Effector CD4-positive, alpha-beta T cell (primary cell): ENCODE data around the gene FMOD. TPM values are rescaled to one million over a fixed set of nuclear protein-coding genes. Genes with fewer than 3 reads are reported as not detected.

Experiments used
- DNase-seq: peaks from one replicate; pipeline ENCODE4 v3.0.0-alpha.2; 2020
- total RNA-seq: gene quantifications from one replicate; lab custom pipeline; 2026; lab: John Stamatoyannopoulos, UW

The FMOD gene
- not detected for total RNA-seq

DNA sequence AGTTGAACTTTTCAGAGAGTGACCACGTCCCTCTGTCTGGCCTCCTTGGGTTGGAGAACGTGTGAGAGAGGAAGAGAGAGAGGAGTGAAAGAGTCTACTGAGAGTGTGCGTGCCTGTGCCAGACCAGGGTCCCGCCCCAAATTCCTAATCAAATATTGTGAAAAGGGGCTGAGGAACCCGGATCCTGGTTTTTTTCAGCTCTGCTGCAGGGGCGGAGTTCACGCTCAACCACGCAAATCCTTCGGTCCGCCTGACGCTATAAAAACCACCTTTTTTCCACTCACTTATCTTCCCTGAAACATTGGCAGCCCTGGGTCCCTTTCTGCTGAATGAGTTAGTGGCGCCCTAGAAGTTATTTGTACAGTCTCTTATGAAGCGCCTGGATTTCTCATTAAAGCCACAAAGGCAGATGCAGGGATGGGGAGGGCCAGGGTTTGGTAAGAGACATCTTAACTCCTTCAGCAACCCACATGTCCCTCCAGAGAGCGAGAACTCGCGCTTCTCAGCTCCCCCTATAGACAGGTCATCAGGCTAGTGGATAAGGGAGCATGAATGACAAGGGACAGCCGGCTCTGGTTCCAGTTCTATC, at the start of gene FMOD:
Gene FMOD, minus strand, starts transcription at position 86 of the 589 bp plus-strand sequence. CDS start 2,852 bp downstream, outside the sequence.
- no peak for DNase-seq

DNA sequence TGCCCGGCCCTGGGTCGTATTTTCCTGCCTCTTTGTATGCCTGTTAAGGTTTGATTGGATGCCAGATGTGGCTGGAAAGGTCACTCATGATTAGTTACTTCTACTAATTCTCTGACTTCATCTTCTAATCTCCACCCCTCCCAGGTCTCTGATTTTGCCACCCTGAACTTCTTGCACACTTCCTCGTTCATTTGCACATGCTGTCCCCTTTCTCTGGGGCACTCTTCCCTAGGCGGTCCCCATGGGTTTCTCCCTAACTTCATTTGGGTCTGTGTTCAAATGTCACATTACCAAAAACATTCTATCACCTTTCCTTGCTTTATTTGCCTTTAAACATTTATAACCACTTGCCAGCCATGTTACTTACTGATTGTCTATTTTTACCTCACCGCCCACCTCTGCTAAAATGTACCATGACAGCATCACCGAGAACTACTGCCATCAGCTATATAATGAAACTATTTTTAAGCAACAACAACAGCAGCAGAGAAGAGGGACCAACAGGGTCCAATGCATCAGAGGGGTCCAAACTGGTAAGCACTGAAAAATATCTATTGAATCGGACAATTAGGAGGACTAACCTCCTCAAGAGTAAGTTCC, 45.8 kb upstream of the FMOD start:
- DNase-seq = no peak

DNA sequence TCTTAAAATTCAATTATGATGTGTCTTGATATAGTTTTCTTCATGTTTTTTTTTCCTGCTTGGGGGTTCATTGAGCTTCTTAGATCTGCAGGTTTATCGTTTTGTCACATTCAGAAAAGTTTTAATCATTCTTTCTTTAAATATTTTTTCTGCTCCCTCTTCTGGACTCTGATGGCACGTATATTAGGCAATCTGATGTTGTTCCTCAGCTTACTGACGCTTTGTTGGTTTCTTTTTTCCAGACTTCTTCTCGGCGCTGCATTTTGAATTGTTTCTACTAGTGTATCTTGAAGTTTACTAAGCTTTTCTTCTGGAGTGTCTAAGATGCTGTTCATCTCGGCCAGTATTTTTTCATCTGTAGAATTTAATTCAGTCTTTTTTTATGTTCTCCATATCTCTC, 44.8 kb upstream of the FMOD start:
- DNase-seq = no peak

DNA sequence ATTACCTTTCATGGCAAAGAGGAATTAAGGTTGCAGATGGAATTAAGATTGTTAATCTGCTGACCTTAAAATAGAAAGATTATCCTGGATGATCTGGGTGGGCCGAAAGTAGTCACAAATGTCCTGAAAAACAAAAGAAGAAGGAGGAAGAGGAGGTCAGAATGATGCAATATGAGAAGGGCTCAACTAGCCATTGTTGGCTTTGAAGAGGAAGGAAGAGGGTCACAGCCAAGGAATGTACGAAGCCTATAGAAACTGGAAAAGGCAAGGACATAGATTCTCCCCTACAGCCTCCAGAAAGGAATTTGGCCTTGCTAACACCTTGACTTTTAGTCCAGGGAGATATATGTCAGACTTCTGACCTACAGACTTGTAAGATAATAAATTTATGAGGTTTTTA, 39.4 kb upstream of the FMOD start:
- DNase-seq = no peak

DNA sequence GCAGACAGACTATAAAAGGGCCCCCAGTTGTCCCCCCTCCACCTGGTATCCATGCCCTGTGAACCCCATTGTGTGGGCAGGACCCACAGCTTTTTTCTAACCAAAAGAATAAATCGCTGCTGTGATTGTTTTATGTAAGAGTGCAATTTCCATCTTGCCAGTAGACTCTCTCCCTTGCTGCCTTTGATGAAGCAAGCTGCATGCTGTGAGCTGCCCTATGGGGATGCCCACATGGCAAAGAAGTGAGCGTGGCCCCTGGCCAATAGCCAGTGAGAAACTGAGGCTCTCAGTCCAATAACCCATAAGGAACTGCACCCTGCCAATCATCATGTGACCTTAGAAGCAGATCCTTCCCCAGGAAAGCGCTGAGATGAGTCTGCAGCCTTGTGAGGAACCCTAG, 37.8 kb upstream of the FMOD start:
- no peak for DNase-seq

DNA sequence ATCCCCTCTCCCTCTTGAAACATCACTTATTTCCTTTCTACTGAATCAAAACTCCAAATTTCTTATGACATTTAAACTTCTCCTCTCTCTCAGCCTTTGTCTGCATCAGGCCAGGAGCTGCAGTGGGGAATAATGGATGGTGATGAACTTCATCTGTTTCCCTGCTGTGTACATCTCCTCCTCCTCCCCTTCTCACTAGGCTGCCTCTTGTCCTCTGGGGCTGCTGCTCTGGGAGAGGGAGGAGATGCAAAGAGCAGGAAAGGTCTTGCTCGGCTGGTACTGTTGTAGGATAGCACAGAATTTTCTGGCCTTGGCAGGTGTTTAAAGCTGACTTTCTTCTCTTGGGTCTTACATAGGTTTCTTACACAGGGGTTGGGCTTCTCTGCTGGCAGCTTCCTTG, 31.1 kb upstream of the FMOD start:
- DNase-seq = no peak

DNA sequence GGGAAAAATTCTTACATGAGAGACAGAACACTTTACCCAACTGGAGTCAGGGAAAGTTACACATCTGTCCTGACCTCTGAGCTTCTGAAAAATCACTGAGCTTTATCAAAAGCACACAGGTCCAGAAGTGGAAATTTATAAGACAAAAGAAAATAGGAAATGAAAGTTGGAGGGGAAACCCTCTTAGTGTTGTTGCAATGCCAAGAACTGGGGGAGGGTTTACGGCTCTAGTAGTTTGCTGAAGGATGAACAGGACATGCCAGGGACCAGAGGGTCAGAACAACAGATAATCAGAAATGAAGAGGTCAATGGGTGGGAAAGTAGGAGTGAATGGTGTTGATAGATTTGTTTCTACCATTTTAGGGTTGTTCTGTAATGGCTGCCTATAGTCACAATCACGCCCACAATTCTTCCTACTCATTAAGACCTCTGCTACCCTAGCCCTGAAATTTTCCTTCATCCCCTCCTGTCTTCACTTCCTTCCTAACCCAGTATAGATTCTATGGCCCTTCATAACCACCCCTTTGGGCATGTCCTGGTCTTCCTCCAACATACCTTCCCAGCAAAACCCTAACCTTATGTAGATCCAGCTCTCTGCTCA, 30.3 kb upstream of the FMOD start:
- DNase-seq = no peak

DNA sequence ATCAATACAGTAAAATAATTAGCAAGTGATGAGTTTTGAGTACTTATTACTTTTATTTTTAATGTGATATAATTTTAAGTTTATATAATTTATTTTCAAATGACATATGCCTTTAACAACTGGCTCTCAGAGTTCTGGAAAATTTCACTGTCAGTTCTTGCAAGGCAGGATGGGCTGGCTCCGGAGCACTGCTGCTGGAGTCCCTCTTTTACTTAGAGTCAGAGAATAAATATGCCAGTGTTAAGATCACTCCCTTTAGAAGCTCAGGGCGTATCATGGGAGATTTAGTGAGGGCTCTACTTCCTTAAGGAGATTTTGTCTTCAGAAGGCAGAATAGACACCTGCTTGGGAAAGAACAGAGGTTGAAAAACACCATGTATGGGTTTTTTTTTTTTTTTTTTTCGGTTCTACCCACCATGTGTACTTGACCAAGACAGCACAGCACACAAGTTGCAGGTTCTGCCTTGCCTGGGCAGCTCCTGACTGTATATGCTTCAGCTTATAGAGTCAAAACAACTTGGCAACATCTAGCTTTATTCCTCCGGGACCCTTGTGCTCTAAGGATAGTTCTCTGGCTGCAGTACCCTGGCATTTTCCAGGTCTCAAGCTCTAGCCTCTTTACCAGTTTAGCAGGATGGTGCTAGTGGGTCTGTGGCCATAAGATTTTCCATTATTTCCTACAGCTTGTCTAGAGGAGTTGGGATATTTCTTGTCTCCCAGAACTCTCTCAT, 29.7 kb upstream of the FMOD start:
- DNase-seq = no peak

DNA sequence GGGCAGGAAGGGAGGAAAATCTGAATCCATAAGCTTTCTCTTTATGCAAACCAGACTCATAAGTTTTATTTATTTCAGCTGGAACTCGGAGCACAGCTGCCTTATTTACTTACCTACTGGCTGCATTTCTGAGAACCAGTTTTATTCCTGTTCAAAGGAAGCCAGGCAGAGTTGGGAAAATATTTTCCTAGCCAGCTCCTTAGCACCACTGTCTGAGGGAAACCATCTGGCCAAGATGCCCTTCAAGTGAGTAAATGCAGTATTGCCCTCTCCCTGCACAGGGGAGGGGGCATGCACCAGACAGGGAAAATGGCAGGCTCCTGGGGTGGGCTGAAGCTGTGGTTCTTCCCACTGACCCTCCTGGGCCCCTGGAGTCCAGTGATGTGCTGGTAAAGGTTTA, 28.9 kb upstream of the FMOD start:
- no peak for DNase-seq

DNA sequence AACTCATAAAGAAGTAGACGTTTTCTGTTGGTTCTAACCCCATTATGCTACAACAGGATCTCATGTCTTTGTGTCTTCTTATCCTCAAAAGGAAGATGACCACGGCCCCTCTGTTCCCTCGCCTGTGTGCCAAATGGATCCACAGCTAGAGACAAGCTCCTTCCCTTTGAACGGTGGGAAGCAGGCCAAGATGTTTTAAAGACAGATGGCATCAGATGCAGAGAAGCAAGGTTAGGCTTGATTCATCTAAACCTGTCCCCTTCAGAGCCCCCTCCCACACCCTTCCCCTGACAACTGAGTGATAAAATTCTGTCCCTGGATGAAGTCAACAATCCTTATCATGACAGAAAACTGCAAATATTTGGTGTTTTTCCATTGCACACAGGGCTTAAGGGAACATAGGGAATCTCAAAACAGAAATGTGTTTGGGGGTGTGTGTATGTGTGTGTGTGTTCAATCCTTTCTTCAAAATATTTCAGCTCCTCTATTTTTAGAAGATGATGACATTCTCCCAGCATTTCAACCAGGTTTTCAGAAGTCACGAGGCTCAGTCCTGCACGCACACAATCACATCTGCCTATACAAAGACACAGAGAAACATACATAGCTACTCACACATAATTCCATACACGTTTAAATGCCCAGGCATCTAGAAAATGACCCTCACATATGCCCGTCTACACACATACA, 27.8 kb upstream of the FMOD start:
- DNase-seq = no peak

DNA sequence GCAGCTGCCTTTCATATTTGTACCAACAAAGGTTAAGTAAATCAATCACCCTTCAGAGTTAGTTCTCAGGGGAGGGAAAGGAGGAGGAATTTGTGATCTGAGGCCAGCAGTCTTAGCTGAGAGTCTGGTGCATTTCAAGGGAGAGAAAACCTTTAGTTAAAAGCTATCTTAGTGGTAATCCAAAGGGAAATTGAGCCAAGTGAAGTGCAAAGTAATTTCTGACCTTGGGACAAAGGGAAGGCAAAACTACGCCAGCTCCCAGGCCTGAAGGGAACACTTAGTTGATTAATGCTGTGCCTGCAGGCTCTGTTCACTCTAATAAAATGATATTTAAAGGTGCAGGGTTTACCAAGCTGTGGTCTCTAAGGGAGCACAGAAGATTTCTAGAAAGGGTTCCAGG, 23.1 kb upstream of the FMOD start:
- DNase-seq = no peak

DNA sequence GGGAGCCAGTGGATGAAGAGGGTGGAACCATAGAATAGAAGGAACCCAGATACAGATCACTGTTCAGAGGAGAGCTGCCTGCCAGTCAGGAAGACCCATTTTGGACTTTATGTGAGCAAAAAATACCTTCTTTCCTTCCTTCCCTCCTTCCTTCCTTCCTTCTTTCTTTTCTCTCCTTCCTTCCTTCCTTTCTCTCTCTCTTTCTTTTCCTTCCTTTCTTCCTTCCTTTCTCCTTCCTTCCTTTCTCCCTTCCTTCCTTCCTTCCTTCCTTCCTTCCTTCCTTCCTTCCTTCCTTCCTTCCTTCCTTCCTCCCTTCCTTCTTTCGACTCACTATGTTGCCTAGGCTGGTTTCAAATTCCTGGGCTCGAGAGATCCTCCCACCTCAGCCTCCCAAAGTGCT, 22.1 kb upstream of the FMOD start:
- no peak for DNase-seq

DNA sequence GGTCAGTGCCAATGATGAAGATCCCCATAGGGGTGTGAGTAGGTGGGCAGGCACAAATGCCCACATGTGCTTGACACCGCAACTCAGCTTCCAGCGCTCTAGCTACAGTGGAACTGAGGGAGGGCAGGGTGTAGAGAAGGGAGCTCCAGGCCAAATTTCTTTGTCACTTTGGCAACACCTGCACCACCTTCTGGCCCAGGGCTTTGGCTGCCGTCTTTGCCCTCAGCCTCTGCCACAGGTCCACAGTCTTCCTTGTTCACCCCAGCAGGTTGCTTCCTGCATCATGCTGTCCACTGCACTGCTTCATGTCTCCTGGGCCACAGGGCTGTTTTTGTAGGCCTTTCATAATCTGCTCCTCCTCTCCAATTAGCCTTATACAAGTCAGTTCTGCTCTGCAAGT, 20.4 kb upstream of the FMOD start:
- DNase-seq = no peak

DNA sequence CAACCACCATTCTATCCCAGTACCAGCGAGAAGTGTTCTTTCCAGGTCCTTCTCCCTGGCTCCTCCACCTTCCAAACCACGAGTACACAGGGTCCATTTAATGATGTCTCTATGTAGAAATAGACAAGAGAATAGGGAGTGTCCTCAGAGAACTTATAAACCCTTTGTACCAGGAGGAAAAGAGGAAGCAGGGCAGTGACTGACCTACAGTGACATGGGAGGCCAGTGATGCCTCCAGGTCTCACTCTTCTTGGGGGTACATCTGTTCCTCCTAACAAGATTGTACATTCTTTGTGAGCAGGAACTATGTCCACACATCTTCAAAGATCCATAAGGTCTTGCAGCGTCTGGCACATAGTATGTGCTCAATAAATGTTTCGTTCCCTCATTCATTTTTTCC, 18.7 kb upstream of the FMOD start:
- DNase-seq = no peak

DNA sequence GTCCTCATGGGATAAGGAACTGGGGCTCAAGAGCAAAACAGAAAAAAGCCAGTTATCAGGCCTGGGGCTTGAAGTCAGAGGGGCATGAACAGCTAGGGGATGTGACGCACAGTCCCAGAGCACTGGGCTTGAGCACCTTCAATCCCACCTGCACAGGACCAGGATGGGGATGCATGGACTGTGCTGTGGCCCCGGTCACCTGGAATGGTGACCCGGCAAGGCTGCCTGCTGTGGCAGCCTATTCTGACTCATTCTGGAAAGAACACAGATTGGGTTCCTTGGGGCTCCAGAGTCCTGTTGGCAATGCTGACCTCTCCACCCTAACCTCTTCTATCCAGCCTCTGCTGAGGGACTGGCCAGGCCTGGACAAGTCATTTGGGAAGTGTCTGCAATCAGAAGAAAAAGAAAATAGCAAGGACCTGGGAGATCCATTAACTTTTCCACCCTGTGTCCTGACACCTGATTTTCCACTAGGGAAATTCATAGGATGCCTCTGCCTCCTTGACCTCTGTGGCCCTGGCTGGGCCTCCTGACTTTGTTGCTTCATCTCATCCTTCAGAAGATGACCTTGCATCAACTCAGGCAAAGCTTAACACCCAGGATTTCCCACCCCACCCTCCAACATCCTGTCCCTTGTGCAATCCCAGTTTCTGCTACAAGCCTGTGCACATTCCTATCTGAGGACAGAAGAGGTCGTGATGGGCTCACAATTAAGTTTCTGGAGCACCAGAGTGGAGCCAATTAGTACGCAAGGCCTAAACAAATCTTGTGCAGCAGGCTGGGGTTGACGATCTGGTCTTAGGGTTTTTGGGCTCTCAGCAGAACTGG, 17.9 kb upstream of the FMOD start:
- DNase-seq = no peak

DNA sequence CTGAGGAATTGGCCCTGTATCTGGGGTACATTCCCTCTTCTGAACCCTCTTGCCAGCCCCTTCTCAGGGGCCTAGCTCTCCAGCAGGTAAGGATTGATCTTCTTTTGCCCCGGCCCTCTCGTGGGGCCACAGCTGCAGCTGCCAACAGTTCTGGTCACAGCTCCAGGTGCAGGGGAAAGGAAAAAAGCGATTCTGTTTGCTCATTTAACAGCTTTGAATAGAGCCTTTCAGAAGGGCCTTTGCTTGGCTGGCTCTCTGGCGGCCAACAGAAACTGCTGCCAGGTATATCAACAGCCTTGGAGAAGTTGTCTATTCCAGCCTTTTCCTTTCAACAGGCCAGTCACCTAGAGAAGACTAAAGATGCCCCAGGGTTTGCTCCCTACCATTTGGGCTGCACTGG, 16.1 kb upstream of the FMOD start:
- no peak for DNase-seq

DNA sequence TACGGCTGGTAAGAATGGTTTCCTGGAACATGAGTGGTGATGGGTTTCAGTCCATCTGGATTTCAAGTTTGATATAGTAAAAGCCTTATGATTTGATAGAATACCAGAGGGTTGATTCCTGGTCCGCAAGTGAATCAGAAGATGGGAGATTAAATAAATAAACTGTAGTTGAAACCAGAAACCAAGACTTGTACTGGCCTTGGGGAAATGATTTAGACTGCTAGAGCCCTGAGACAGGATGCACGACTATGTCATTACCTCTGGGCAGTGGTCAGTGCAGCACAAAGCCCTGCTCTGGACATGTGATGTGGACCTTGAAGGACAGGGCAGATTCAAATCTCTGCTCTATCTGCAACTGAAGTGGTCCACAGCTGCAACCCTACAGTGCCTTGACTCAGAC, 15.6 kb upstream of the FMOD start:
- DNase-seq = no peak

DNA sequence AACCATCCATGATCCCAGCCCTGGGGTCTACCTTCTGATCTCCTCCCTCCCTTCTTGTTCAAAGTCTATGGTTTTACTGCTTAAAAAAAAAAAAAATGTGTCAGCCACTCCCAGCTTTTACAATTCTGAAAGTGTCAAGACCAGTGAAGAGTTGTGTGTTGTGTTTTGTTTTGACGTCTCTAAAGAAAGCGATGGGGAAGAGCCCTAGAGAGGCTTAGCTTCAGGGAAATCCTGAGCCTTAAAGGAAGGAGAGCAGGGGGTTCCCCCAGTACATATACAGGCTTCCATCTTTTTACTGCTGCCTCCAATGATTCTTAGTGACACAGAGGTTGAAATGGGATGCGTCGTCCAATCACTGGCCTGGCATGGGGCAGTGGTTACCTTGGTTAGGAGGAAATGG, 13.9 kb upstream of the FMOD start:
- DNase-seq = no peak

DNA sequence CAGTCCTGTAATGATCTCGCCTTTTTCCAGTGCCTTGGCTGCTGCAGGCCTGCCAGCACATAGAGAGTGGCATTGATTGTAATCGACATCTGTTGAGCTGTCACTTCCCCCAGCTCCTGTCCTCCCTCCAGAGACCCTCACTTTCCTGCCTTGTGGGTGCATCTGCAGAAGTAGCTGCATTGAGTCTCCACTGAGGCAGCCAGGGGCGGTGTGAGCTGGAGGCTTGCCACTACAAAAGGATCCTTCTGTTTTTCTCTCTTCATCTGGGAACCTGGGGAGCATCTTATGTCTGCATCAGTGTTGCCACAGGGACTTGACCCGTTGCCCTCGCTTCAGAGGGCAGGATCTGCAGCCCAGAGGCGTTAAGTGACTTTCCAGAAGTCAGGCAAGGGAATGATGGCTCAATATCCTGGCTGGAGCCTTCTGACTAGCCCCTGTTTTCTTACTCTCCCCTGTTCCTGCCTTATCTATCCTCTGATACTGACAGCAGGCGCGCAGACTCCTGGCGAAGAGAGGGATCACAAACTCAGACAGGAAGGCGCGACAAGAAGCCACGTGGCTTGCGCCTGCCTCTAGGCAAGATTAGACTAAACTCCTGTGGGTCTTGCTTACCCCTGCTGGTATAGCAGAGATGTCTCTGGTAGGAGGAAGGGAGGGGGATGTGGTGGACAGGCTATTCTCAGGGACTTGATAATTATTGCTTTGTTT, 13.3 kb upstream of the FMOD start:
- no peak for DNase-seq

DNA sequence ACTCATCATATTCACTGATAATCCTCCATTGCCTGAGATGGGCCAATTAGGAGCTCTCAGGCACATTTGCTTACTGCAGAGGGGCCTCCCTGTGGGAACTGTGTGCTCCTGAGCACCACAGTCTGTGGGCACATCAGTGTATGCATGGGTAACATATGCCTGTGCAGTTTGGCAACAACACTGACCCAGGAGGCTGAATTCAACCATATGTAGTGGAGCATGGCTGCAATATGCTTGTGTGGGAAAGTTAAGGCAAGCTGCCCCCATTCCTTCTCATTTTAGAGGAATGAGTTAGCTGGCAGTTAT, 11.8 kb upstream of the FMOD start:
- no peak for DNase-seq

DNA sequence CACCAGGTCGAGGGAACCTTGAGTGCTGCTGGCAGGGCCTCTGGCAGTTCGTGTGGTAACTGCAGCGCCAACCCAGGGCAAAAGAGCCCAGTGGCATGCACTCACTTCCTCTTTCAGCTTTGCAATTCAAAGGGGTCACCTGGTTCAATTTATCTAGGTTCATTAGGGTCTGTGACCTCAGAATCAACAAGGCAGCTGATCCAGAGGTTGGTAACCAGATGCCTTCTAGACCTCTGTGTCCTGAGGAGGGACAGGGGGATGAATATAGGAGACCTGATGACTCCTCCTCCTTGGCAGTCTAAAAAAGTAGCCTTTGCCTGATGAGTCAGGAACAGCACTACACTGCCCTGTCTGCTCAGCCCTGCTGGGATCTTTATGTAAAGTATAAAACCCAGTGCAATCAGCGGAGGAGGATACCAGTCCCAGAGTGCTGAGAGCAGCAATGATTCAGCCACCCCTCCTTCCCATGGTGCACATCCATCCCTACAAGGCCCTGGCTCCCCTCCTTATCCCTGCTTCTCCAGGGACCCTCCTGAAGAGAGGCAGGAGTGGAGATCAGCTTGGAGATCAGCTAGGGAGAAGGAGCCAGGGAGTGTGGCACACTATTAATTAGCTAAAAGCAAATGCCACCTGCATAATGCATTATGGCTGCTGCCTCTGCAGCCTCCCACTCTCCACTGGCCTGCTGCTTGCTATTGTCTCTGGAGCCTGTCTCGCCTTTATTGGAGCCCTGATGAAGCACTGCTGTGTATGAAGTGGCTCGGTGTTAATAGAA, 11.2 kb upstream of the FMOD start:
- DNase-seq = no peak
